ENCODE data around the gene FAM120A. TPM values are rescaled to one million over a fixed set of nuclear protein-coding genes. Genes with fewer than 3 reads are reported as not detected.

The FAM120A gene
- polyA plus RNA-seq, 1 experiment: 83.7 TPM

GRCh38 chr9:93586290-93587057, 135.0 kb downstream of the FAM120A start:
- DNase-seq (ENCODE audit: low read depth, low spot score): no peak
- ChIA-PET CTCF (interaction anchor here (1.4 kb wide), 1 partner anchor 20 kb away, joined by 10 read pairs; no protein-coding TSS in a partner anchor), POLR2A (no interaction called here)
- H3K4me3 ChIP-seq (ENCODE audit: low read depth, low read length): no peak overlapping the region
- no peak for TF ChIP-seq CTCF (IDR thresholded peaks at IDR 0.05; ENCODE audit: low read depth, low read length)
- no peaks in the 10 kb centered on the region for H3K27me3 ChIP-seq (ENCODE audit: control insufficient read depth, insufficient read depth, low read length)
- no peak overlapping the region for H3K27ac ChIP-seq (ENCODE audit: low read depth, low read length)
- peaks cover 13% of the 10 kb centered on the region for H3K9me3 ChIP-seq (ENCODE audit: control insufficient read depth, insufficient read depth, low read length)

DNA sequence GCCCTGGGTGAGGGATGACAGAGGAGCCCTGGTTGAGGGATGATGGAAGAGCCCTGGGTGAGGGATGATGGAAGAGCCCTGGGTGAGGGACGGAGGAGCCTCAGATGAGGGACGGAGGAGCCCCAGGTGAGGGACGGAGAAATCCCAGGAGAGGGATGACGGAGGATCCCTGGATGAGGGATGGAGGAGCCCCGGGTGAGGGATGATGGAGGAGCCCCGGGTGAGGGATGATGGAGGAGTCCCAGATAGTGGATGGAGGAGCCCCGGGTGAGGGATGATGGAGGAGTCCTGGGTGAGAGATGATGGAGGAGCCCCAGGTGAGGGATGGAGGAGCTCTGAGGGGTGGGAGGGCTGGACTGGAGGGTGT, 135.8 kb downstream of the FAM120A start:
- Histone ChIP-seq H3K27me3 (ENCODE audit: control insufficient read depth, insufficient read depth, low read length) (no peaks in the 10 kb centered on the region), H3K9me3 (ENCODE audit: control insufficient read depth, insufficient read depth, low read length) (peaks cover 13% of the 10 kb centered on the region), H3K4me3 (ENCODE audit: low read depth, low read length) (no peak overlapping the region), H3K27ac (ENCODE audit: low read depth, low read length) (no peak overlapping the region)
- POLR2A ChIA-PET: no interaction called here
- no peak for TF ChIP-seq CTCF (IDR thresholded peaks at IDR 0.05; ENCODE audit: low read depth, low read length)
- CTCF ChIA-PET: no interaction called here
- no peak for DNase-seq (ENCODE audit: low read depth, low spot score)

- Histone ChIP-seq H3K27ac (ENCODE audit: low read depth, low read length) (no peak overlapping the region), H3K9me3 (ENCODE audit: control insufficient read depth, insufficient read depth, low read length) (peaks cover 13% of the 10 kb centered on the region), H3K27me3 (ENCODE audit: control insufficient read depth, insufficient read depth, low read length) (no peaks in the 10 kb centered on the region), H3K4me3 (ENCODE audit: low read depth, low read length) (no peak overlapping the region)
- POLR2A ChIA-PET: interaction anchor here (1.0 kb wide), 1 partner anchor 12 kb away, joined by 3 read pairs; no protein-coding TSS in a partner anchor
- DNase-seq (ENCODE audit: low read depth, low spot score): no peak
- CTCF ChIA-PET: interaction anchor here (2.7 kb wide), 1 partner anchor 22 kb away, joined by 12 read pairs; no protein-coding TSS in a partner anchor
- peak; percentile 22; the same call in 1 of the 2 replicates for TF ChIP-seq CTCF (IDR thresholded peaks at IDR 0.05; ENCODE audit: low read depth, low read length)
Measured at GRCh38 chr9:93587651-93588347, 136.3 kb downstream of the FAM120A start.

GRCh38 chr9:93588641-93589609, 137.4 kb downstream of the FAM120A start:
- Histone ChIP-seq H3K9me3 (ENCODE audit: control insufficient read depth, insufficient read depth, low read length) (peaks cover 10% of the 10 kb centered on the region), H3K4me3 (ENCODE audit: low read depth, low read length) (no peak overlapping the region), H3K27me3 (ENCODE audit: control insufficient read depth, insufficient read depth, low read length) (no peaks in the 10 kb centered on the region), H3K27ac (ENCODE audit: low read depth, low read length) (peak overlapping the region; percentile 39)
- ChIA-PET POLR2A (interaction anchor here (1.0 kb wide), 1 partner anchor 13 kb away, joined by 3 read pairs; no protein-coding TSS in a partner anchor), CTCF (interaction anchor here (1.0 to 2.7 kb wide), 2 partner anchors 23 to 480 kb away, joined by 3 to 12 read pairs; no protein-coding TSS in a partner anchor)
- TF ChIP-seq CTCF (IDR thresholded peaks at IDR 0.05; ENCODE audit: low read depth, low read length): no peak
- DNase-seq (ENCODE audit: low read depth, low spot score): no peak

All from AG04450 (cell line).